Trophoblast cell (in vitro differentiated cells and primary cell): ENCODE results near the gene BMP2K.

Source experiments
- DNase-seq, 2 donors: peaks; one replicate each; pipeline ENCODE4 v3.0.0-alpha.2; 2016
- H2AFZ ChIP-seq: 2 replicates; pipeline ENCODE4 v1.6.1; 2013; ENCODE audit warnings: low read length, moderate library complexity, mild to moderate bottlenecking; ENCODE audit not compliant: insufficient read depth, poor library complexity
- H2AK5ac ChIP-seq: 2 replicates; pipeline ENCODE4 v1.6.1; 2013; ENCODE audit warnings: mild to moderate bottlenecking, low read length
- H2BK120ac ChIP-seq: 2 replicates; pipeline ENCODE4 v1.6.1; 2013; ENCODE audit warnings: low read length, mild to moderate bottlenecking, moderate library complexity; ENCODE audit not compliant: insufficient read depth, poor library complexity
- H2BK12ac ChIP-seq: 2 replicates; pipeline ENCODE4 v1.6.1; 2013; ENCODE audit warnings: mild to moderate bottlenecking, low read length, moderate library complexity
- H2BK5ac ChIP-seq: 2 replicates; pipeline ENCODE4 v1.6.1; 2013; ENCODE audit warnings: low read length, low read depth, moderate library complexity, mild to moderate bottlenecking; ENCODE audit not compliant: poor library complexity
- H3K14ac ChIP-seq: 2 replicates; pipeline ENCODE4 v1.6.1; 2013; ENCODE audit warnings: mild to moderate bottlenecking, low read length
- H3K18ac ChIP-seq: 2 replicates; pipeline ENCODE4 v1.6.1; 2013; ENCODE audit warnings: mild to moderate bottlenecking, low read length
- H3K23ac ChIP-seq: 2 replicates; pipeline ENCODE4 v1.6.1; 2013; ENCODE audit warnings: low read length
- H3K27ac ChIP-seq: 2 replicates; pipeline ENCODE4 v1.5.1; 2013; ENCODE audit warnings: low read depth, mild to moderate bottlenecking, inconsistent platforms, low read length, moderate library complexity
- H3K27me3 ChIP-seq: 2 replicates; pipeline ENCODE4 v1.6.1; 2013; ENCODE audit warnings: inconsistent platforms, mild to moderate bottlenecking, low read length, moderate library complexity; ENCODE audit not compliant: insufficient read depth
- H3K36me3 ChIP-seq, 2 experiments: 1 replicate in 1 of 2; 2 replicates in 1 of 2; pipeline ENCODE4 v1.6.1; 2013; ENCODE audit warnings: low read length in 2 of 2, mild to moderate bottlenecking in 2 of 2, moderate library complexity in 1 of 2; ENCODE audit not compliant: insufficient read depth in 2 of 2, control insufficient read depth in 1 of 2
- H3K4ac ChIP-seq: 2 replicates; pipeline ENCODE4 v1.6.1; 2013; ENCODE audit warnings: low read depth, mild to moderate bottlenecking, low read length, moderate library complexity
- H3K4me1 ChIP-seq, 2 experiments: 1 replicate in 1 of 2; 2 replicates in 1 of 2; pipeline ENCODE4 v1.6.1; 2013; ENCODE audit warnings: low read length in 2 of 2, mild to moderate bottlenecking in 2 of 2, moderate library complexity in 1 of 2; ENCODE audit not compliant: insufficient read depth in 2 of 2, control insufficient read depth in 1 of 2
- H3K4me2 ChIP-seq: 2 replicates; pipeline ENCODE4 v1.6.1; 2013; ENCODE audit warnings: inconsistent platforms, mild to moderate bottlenecking, low read length, moderate library complexity
- H3K4me3 ChIP-seq: 2 replicates; pipeline ENCODE4 v1.5.1; 2013; ENCODE audit warnings: mild to moderate bottlenecking, low read depth, low read length, inconsistent platforms
- H3K79me1 ChIP-seq: one replicate; pipeline ENCODE4 v1.6.1; 2013; ENCODE audit warnings: low read length
- H3K79me2 ChIP-seq: 2 replicates; pipeline ENCODE4 v1.6.1; 2013; ENCODE audit warnings: low read length, mild to moderate bottlenecking; ENCODE audit not compliant: control insufficient read depth, insufficient read depth, poor library complexity
- H3K9ac ChIP-seq: 2 replicates; pipeline ENCODE4 v1.6.1; 2013; ENCODE audit warnings: mild to moderate bottlenecking, low read length
- H3K9me3 ChIP-seq: 2 replicates; pipeline ENCODE4 v1.6.1; 2013; ENCODE audit warnings: low read depth, mild to moderate bottlenecking, control low read depth, inconsistent platforms, low read length; ENCODE audit not compliant: insufficient read depth
- H4K12ac ChIP-seq: 2 replicates; pipeline ENCODE4 v1.6.1; 2013; ENCODE audit warnings: low read depth, mild to moderate bottlenecking, low read length, moderate library complexity
- H4K8ac ChIP-seq: 2 replicates; pipeline ENCODE4 v1.6.1; 2013; ENCODE audit warnings: low read depth, mild to moderate bottlenecking, low read length, moderate library complexity
- H4K91ac ChIP-seq: one replicate; pipeline ENCODE4 v1.6.1; 2013; ENCODE audit warnings: low read depth, mild to moderate bottlenecking, low read length, moderate library complexity
- WGBS: extraction: QIAGEN DNeasy Blood & Tissue Kit; methylation state at CpG from one replicate; pipeline ENCODE4 v1.1.7; 2013; ENCODE audit warnings: missing lambda C conversion rate; ENCODE audit not compliant: insufficient read length, insufficient coverage; ENCODE audit errors: extremely low coverage; 5-methylcytosine and 5-hydroxymethylcytosine counted together

BMP2K gene

DNA sequence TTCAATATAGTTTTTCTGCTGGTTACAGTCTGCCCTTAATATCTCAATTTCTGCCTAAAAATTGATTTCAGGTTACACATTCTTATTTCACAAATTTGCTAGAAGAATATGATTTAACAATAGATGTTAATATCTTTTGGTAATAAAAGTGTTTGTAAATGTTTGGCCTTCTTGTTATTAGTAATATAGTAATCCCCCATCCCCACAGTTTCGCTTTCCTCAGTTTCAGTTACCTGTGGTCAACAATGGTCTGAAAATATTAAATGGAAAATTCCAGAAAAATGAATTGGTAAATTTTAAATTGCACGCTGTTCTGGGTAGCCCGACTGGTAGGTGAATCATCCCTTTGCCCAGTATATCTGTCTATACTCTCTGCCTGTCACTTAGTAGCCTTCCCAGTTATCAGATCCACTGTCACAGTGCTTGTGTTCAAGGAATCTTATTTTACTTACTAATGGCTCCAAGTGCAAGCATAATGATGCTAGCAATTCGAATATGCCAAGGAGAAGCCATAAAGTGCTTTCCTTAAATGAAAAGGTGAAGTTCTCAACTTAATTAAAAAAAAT lies 3.5 kb upstream of the BMP2K start:
- Histone ChIP-seq H2BK120ac (no peak overlapping the region), H3K23ac (no peak overlapping the region), H4K91ac (no peak overlapping the region), H3K4me1 (peaks cover 0 to 3% of the 10 kb centered on the region in 2 experiments), H3K36me3 (no peaks in the 10 kb centered on the region), H3K79me2 (peaks cover 7% of the 10 kb centered on the region), H3K14ac (no peak overlapping the region), H3K27me3 (no peaks in the 10 kb centered on the region), H4K8ac (no peak overlapping the region), H2AFZ (no peak overlapping the region), H3K79me1 (peaks cover 12% of the 10 kb centered on the region), H3K4ac (no peak overlapping the region), H2AK5ac (no peak overlapping the region), H3K4me2 (no peak overlapping the region), H3K9me3 (peaks cover 2% of the 10 kb centered on the region), H4K12ac (no peak overlapping the region), H3K4me3 (no peak overlapping the region), H3K27ac (no peak overlapping the region), H2BK12ac (no peak overlapping the region), H3K9ac (no peak overlapping the region), H3K18ac (no peak overlapping the region), H2BK5ac (no peak overlapping the region)
- DNase-seq: no peak
- WGBS: no CpG with 5 or more reads among the region's 4 CpGs

DNA sequence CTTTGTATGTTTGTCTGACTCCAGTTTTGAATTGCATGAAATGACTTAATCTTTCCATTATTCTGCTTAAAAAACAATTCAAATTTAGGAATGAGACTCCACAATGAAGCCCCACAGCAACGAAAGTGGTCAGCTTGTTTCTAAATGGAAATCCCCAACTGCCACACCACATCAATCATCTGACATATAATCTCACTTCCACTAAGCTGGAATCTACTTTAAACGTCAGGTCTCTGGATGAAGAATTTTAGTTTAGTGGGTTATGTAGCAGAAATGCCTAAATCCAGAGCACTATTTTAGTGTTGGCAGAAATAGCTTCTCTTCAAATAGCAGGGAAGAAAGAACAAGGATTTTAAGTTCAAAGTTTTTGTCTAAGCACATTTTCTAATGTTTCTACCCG lies 1.7 kb upstream of the BMP2K start:
- no peak for DNase-seq
- Histone ChIP-seq H3K4me3 (no peak overlapping the region), H2BK12ac (no peak overlapping the region), H3K18ac (no peak overlapping the region), H3K27ac (no peak overlapping the region), H3K9me3 (peaks cover 2% of the 10 kb centered on the region), H3K27me3 (no peaks in the 10 kb centered on the region), H3K23ac (no peak overlapping the region), H3K79me2 (peaks cover 7% of the 10 kb centered on the region), H3K14ac (no peak overlapping the region), H3K36me3 (no peaks in the 10 kb centered on the region), H3K4me2 (no peak overlapping the region), H4K91ac (no peak overlapping the region), H3K9ac (no peak overlapping the region), H2AFZ (no peak overlapping the region), H4K8ac (no peak overlapping the region), H3K4ac (no peak overlapping the region), H3K4me1 (peaks cover 0 to 3% of the 10 kb centered on the region in 2 experiments), H3K79me1 (peaks cover 12% of the 10 kb centered on the region), H2BK120ac (no peak overlapping the region), H2BK5ac (no peak overlapping the region), H4K12ac (no peak overlapping the region), H2AK5ac (no peak overlapping the region)
- no CpG with 5 or more reads among the region's 3 CpGs for WGBS

DNA sequence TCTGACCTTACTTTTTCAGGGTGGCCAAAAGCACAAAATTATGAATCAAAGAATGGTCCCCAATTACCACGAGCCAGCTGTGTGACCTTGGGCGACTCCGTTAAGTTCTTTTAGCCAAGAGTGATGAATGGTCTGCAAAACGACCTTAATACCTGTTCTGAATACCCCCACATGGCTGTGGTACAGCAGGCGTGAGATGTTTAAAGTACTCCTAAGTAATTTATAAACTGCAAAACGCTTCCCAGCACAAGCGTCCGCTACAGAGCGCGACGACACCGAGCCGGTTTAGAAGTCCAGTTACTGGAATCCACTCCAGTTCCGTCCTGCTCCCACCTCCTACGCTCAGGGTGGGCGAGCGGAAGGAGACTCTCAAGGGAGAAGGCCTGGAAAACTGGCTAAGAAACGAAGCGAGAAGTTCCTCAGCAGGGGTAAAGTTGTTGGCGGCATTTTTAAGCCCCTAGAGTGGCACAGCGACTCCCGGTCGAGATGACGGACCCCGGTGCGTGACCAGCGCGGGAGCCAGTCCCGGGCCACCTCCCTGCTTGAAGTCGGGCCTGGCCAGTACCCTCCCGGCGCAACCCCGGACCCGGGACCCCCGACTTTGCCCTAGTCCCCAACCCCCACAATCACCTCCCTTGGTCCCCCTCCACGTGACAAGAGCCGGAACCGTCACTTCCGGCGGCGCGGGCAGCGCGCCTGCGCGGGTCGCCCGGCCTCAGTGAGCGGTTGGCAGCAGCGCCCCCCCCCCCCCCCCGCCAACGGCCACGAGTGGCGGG lies 659 bp upstream of the BMP2K start:
- Histone ChIP-seq H2BK5ac (peak overlapping the region; percentile 63), H2AK5ac (no peak overlapping the region), H3K79me2 (peaks cover 7% of the 10 kb centered on the region), H3K9me3 (peaks cover 2% of the 10 kb centered on the region), H2BK12ac (no peak overlapping the region), H3K23ac (no peak overlapping the region), H2AFZ (peak overlapping the region; percentile 73), H3K27ac (peak overlapping the region; percentile 94), H2BK120ac (peak overlapping the region; percentile 93), H3K14ac (peak overlapping the region; percentile 93), H3K4ac (peak overlapping the region; percentile 35), H4K8ac (peak overlapping the region; percentile 99), H3K4me3 (peak overlapping the region; percentile 84), H4K12ac (peak overlapping the region; percentile 94), H4K91ac (peak overlapping the region; percentile 92), H3K18ac (peak overlapping the region; percentile 99), H3K4me1 (peaks cover 0 to 3% of the 10 kb centered on the region in 2 experiments), H3K36me3 (no peaks in the 10 kb centered on the region), H3K4me2 (peak overlapping the region; percentile 69), H3K27me3 (no peaks in the 10 kb centered on the region), H3K9ac (peak overlapping the region; percentile 92), H3K79me1 (peaks cover 12% of the 10 kb centered on the region)
- WGBS: no CpG with 5 or more reads among the region's 54 CpGs
- peak; percentile 58 to 75 for DNase-seq

DNA sequence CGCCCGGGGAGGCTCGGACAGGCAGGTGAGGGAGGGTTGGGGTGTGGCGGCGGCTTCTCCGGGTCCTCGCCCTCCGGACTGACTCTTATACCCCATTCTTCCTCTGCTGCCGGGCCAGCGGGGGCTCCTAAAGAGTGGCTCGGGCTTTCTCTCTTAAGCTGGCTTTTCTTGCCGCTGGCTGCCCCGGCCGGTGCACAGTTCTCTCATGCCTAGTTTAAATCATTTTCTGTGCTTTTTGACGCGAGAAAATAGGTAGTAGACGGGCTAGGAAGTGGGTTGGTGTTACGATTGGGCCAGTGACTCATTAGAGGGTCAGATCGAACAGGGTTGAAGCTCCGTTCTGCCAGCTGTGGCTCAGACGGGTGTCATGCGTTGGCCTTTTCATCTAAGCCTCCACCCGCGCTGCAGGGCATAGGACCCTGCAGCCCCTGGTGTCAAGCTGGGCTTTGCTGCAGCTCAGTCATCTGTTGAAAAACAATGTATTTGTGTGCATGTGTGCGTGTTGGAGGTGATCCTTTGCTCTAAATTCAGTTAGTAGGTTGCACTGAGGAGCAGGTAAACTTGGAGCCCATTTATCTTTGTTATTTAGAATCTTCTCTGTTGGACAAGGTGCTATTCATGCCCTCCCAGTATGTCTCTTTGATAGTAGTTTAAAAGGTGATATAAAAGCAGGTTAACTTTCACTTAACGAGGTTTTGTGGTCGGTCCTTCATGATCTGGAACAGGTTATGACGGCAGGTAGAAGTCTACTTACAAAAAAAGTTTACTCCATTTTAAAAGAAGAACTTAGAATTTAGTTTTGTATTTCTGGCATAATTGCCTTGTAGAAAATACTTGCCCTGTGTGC lies 802 bp downstream of the BMP2K start:
- Histone ChIP-seq H3K27me3 (no peaks in the 10 kb centered on the region), H3K4me2 (peak overlapping the region; percentile 98), H3K9ac (peak overlapping the region; percentile 64), H2BK120ac (no peak overlapping the region), H4K12ac (no peak overlapping the region), H3K36me3 (no peaks in the 10 kb centered on the region), H3K9me3 (peaks cover 2% of the 10 kb centered on the region), H4K91ac (no peak overlapping the region), H4K8ac (no peak overlapping the region), H2BK12ac (no peak overlapping the region), H3K27ac (peak overlapping the region; percentile 70), H2AFZ (no peak overlapping the region), H3K4ac (no peak overlapping the region), H3K4me1 (peaks cover 0 to 3% of the 10 kb centered on the region in 2 experiments), H3K14ac (no peak overlapping the region), H3K18ac (no peak overlapping the region), H2BK5ac (no peak overlapping the region), H3K4me3 (peak overlapping the region; percentile 84), H3K23ac (peak overlapping the region; percentile 1), H3K79me2 (peaks cover 7% of the 10 kb centered on the region), H2AK5ac (no peak overlapping the region), H3K79me1 (peaks cover 12% of the 10 kb centered on the region)
- DNase-seq: peak; percentile 62 to 79
- no CpG with 5 or more reads among the region's 28 CpGs for WGBS
